HUES48 (cell line): ENCODE results near the gene USP32.
"Not testable (repeated sequence)": the region's sequence is repeated elsewhere in the genome, so short reads cannot be mapped to it uniquely, and the experiment has no call there.

Experiments used
- H3K27ac ChIP-seq: one replicate; pipeline ENCODE4 v1.7.0; 2013; ENCODE audit warnings: low read depth, low read length, inconsistent platforms
- H3K27me3 ChIP-seq: 2 replicates; pipeline ENCODE4 v1.6.1; 2013; ENCODE audit warnings: mild to moderate bottlenecking, low read length; ENCODE audit not compliant: control insufficient read depth, insufficient read depth
- H3K36me3 ChIP-seq: 2 replicates; pipeline ENCODE4 v1.6.1; 2013; ENCODE audit warnings: low read length; ENCODE audit not compliant: control insufficient read depth, insufficient read depth
- H3K4me1 ChIP-seq: 2 replicates; pipeline ENCODE4 v1.6.1; 2013; ENCODE audit warnings: mild to moderate bottlenecking, low read length; ENCODE audit not compliant: control insufficient read depth, insufficient read depth
- H3K4me3 ChIP-seq: 2 replicates; pipeline ENCODE4 v1.5.1; 2013; ENCODE audit warnings: mild to moderate bottlenecking, low read depth, low read length
- H3K9ac ChIP-seq: 2 replicates; pipeline ENCODE4 v1.6.1; 2013; ENCODE audit warnings: mild to moderate bottlenecking, low read depth, low read length, moderate library complexity
- H3K9me3 ChIP-seq: 2 replicates; pipeline ENCODE4 v1.6.1; 2013; ENCODE audit warnings: low read length; ENCODE audit not compliant: control insufficient read depth, insufficient read depth

USP32 gene

GRCh38 chr17:60318326-60318725 is 73.6 kb downstream of the USP32 start:
- Histone ChIP-seq H3K4me3 (no peak overlapping the region), H3K4me1 (no peaks in the 10 kb centered on the region), H3K9ac (no peak overlapping the region), H3K27me3 (no peaks in the 10 kb centered on the region), H3K36me3 (no peaks in the 10 kb centered on the region), H3K27ac (no peak overlapping the region), H3K9me3 (no peaks in the 10 kb centered on the region)

GRCh38 chr17:60315650-60316049 is 76.3 kb downstream of the USP32 start:
- no peak overlapping the region for H3K4me3 ChIP-seq
- H3K36me3 ChIP-seq = no peaks in the 10 kb centered on the region; the same call in 1 of the 2 replicates
- H3K9me3 ChIP-seq = no peaks in the 10 kb centered on the region
- no peaks in the 10 kb centered on the region for H3K27me3 ChIP-seq
- H3K9ac ChIP-seq = no peak overlapping the region
- no peaks in the 10 kb centered on the region for H3K4me1 ChIP-seq
- no peak overlapping the region for H3K27ac ChIP-seq

- H3K4me1 ChIP-seq, H3K27ac ChIP-seq, H3K4me3 ChIP-seq, H3K27me3 ChIP-seq, H3K9me3 ChIP-seq, H3K9ac ChIP-seq, H3K36me3 ChIP-seq: not testable (repeated sequence)
These were observed 77.0 kb downstream of the USP32 start for GRCh38 chr17:60314900-60315299.

- H3K9me3 ChIP-seq = no peaks in the 10 kb centered on the region
- no peaks in the 10 kb centered on the region for H3K4me1 ChIP-seq
- no peak overlapping the region for H3K27ac ChIP-seq
- H3K4me3 ChIP-seq = no peak overlapping the region
- H3K27me3 ChIP-seq = no peaks in the 10 kb centered on the region
- no peaks in the 10 kb centered on the region; the same call in 1 of the 2 replicates for H3K36me3 ChIP-seq
- no peak overlapping the region for H3K9ac ChIP-seq
These were observed 77.5 kb downstream of the USP32 start for GRCh38 chr17:60314423-60314822.

GRCh38 chr17:60311936-60312335 is 80.0 kb downstream of the USP32 start:
- Histone ChIP-seq H3K4me1 (no peaks in the 10 kb centered on the region), H3K27ac (no peak overlapping the region), H3K4me3 (no peak overlapping the region), H3K9ac (no peak overlapping the region), H3K27me3 (no peaks in the 10 kb centered on the region), H3K36me3 (no peaks in the 10 kb centered on the region; the same call in 1 of the 2 replicates), H3K9me3 (no peaks in the 10 kb centered on the region)

GRCh38 chr17:60311186-60311585 is 80.7 kb downstream of the USP32 start:
- H3K4me3 ChIP-seq = no peak overlapping the region
- H3K9ac ChIP-seq = no peak overlapping the region
- H3K9me3 ChIP-seq = no peaks in the 10 kb centered on the region
- H3K27me3 ChIP-seq = no peaks in the 10 kb centered on the region
- no peaks in the 10 kb centered on the region for H3K4me1 ChIP-seq
- H3K27ac ChIP-seq = no peak overlapping the region
- H3K36me3 ChIP-seq = no peaks in the 10 kb centered on the region; the same call in 1 of the 2 replicates

- Histone ChIP-seq H3K27me3 (no peaks in the 10 kb centered on the region), H3K27ac (no peak overlapping the region), H3K9ac (no peak overlapping the region), H3K36me3 (no peaks in the 10 kb centered on the region), H3K4me3 (no peak overlapping the region), H3K4me1 (peaks cover 8% of the 10 kb centered on the region), H3K9me3 (no peaks in the 10 kb centered on the region)
These were observed 86.8 kb downstream of the USP32 start for GRCh38 chr17:60305141-60305540.

- no peaks in the 10 kb centered on the region for H3K27me3 ChIP-seq
- H3K27ac ChIP-seq = no peak overlapping the region
- no peak overlapping the region for H3K9ac ChIP-seq
- no peak overlapping the region for H3K4me3 ChIP-seq
- H3K9me3 ChIP-seq = no peaks in the 10 kb centered on the region
- H3K36me3 ChIP-seq = no peaks in the 10 kb centered on the region
- H3K4me1 ChIP-seq = peaks cover 8% of the 10 kb centered on the region
These were observed 87.4 kb downstream of the USP32 start for GRCh38 chr17:60304502-60304901.

- Histone ChIP-seq H3K4me3 (no peak overlapping the region), H3K27ac (no peak overlapping the region)
These were observed 88.4 kb downstream of the USP32 start for GRCh38 chr17:60303406-60304099.

GRCh38 chr17:60301649-60302048 is 90.3 kb downstream of the USP32 start:
- Histone ChIP-seq H3K9me3 (no peaks in the 10 kb centered on the region), H3K4me3 (no peak overlapping the region), H3K27me3 (no peaks in the 10 kb centered on the region), H3K9ac (no peak overlapping the region), H3K36me3 (peaks cover 5% of the 10 kb centered on the region; the same call in 1 of the 2 replicates), H3K4me1 (peaks cover 8% of the 10 kb centered on the region), H3K27ac (no peak overlapping the region)

More at GRCh38 chr17:60303406-60304099, 88.4 kb downstream of the USP32 start:
- Histone ChIP-seq H3K9me3 (no peaks in the 10 kb centered on the region), H3K4me1 (peaks cover 8% of the 10 kb centered on the region), H3K27me3 (no peaks in the 10 kb centered on the region), H3K36me3 (peaks cover 5% of the 10 kb centered on the region; the same call in 1 of the 2 replicates), H3K9ac (no peak overlapping the region)

GRCh38 chr17:60300949-60301348 is 91.0 kb downstream of the USP32 start:
- no peaks in the 10 kb centered on the region for H3K9me3 ChIP-seq
- peaks cover 8% of the 10 kb centered on the region for H3K4me1 ChIP-seq
- no peak overlapping the region for H3K4me3 ChIP-seq
- no peak overlapping the region for H3K27ac ChIP-seq
- H3K36me3 ChIP-seq = peaks cover 5% of the 10 kb centered on the region; the same call in 1 of the 2 replicates
- no peak overlapping the region for H3K9ac ChIP-seq
- H3K27me3 ChIP-seq = no peaks in the 10 kb centered on the region
